Suprapubic skin (tissue), 4 donors: ENCODE results near the gene RPL13. TPM values are rescaled to one million over a fixed set of nuclear protein-coding genes. Genes with fewer than 3 reads are reported as not detected.

Source experiments
- DNase-seq, 2 donors: peaks; one replicate each; pipeline ENCODE4 v3.0.0-alpha.2; 2019; ENCODE audit warnings: low spot score in 2 of 2
- H3K27ac ChIP-seq: fragments of 200-600 bp; sonication (generic); one replicate; pipeline ENCODE4 v1.5.1; 2019
- H3K27me3 ChIP-seq: fragments of 200-600 bp; sonication (generic); one replicate; pipeline ENCODE4 v1.5.1; 2019
- H3K36me3 ChIP-seq: fragments of 200-600 bp; sonication (generic); one replicate; pipeline ENCODE4 v1.5.1; 2019
- H3K4me1 ChIP-seq: fragments of 200-600 bp; sonication (generic); one replicate; pipeline ENCODE4 v1.5.1; 2019
- H3K4me3 ChIP-seq: fragments of 200-600 bp; sonication (generic); one replicate; pipeline ENCODE4 v1.5.1; 2019; ENCODE audit warnings: mild to moderate bottlenecking
- H3K9me3 ChIP-seq: fragments of 200-600 bp; sonication (generic); one replicate; pipeline ENCODE4 v1.5.1; 2019
- CTCF ChIP-seq, 2 donors: fragments of 200-600 bp in 1 of 2; fragments of 450-650 bp in 1 of 2; sonication (generic) in 1 of 2; IDR thresholded peaks; one replicate each; pipeline ENCODE4 v1.5.1; 2016 to 2019; ENCODE audit warnings: antibody characterized with exemption in 2 of 2, mild to moderate bottlenecking in 1 of 2, moderate library complexity in 1 of 2
- EP300 ChIP-seq: sonication (generic); formaldehyde crosslinking; IDR thresholded peaks from one replicate; pipeline ENCODE4 v1.6.1; 2017; ENCODE audit warnings: antibody characterized with exemption
- POLR2A ChIP-seq, 2 donors: fragments of 450-650 bp; IDR thresholded peaks; one replicate each; pipeline ENCODE4 v1.6.1; 2017; ENCODE audit warnings: antibody characterized with exemption in 2 of 2, mild to moderate bottlenecking in 2 of 2, moderate library complexity in 2 of 2
- POLR2AphosphoS5 ChIP-seq, 3 donors: sonication (generic); formaldehyde crosslinking; IDR thresholded peaks; one replicate each; pipeline ENCODE4 v1.6.1; 2017; ENCODE audit warnings: antibody characterized with exemption in 3 of 3
- WGBS: methylation state at CpG from one replicate; pipeline ENCODE4 v1.1.5; 2018; 5-methylcytosine and 5-hydroxymethylcytosine counted together
- total RNA-seq, 4 donors: library from RNA; depleted of rRNA; stranded (reverse); fragments of >200 nt; gene quantifications; one replicate each; pipeline ENCODE4 v1.1.0, GENCODE V29; 2016

RPL13 gene
- total RNA-seq, 4 donors from 2014 or later = 4,033 to 9,308 (median 7,964) TPM

- H3K4me3 ChIP-seq = no peak overlapping the region
- no peak overlapping the region for H3K27ac ChIP-seq
- H3K36me3 ChIP-seq = peaks cover 96% of the 10 kb centered on the region
- DNase-seq = no peak
- H3K9me3 ChIP-seq = no peaks in the 10 kb centered on the region
- TF ChIP-seq EP300 (no peak), POLR2A (IDR thresholded peaks at IDR 0.05) (no peak), POLR2AphosphoS5 (IDR thresholded peaks at IDR 0.05) (no peak), CTCF (IDR thresholded peaks at IDR 0.05) (no peak)
- H3K27me3 ChIP-seq = no peaks in the 10 kb centered on the region
- H3K4me1 ChIP-seq = no peaks in the 10 kb centered on the region
- WGBS = 93% methylated on average over 22 of the region's 22 CpGs
Observed at GRCh38 chr16:89552329-89552728, 8.2 kb upstream of the RPL13 start.

GRCh38 chr16:89552913-89553312, 7.6 kb upstream of the RPL13 start:
- TF ChIP-seq POLR2AphosphoS5 (IDR thresholded peaks at IDR 0.05) (no peak), CTCF (IDR thresholded peaks at IDR 0.05) (no peak), EP300 (no peak), POLR2A (IDR thresholded peaks at IDR 0.05) (no peak)
- no peak overlapping the region for H3K4me3 ChIP-seq
- peaks cover 90% of the 10 kb centered on the region for H3K36me3 ChIP-seq
- H3K9me3 ChIP-seq = no peaks in the 10 kb centered on the region
- no peak overlapping the region for H3K27ac ChIP-seq
- no peak for DNase-seq
- 93% methylated on average over 13 of the region's 13 CpGs for WGBS
- no peaks in the 10 kb centered on the region for H3K27me3 ChIP-seq
- no peaks in the 10 kb centered on the region for H3K4me1 ChIP-seq

- H3K36me3 ChIP-seq = peaks cover 82% of the 10 kb centered on the region
- TF ChIP-seq POLR2AphosphoS5 (IDR thresholded peaks at IDR 0.05) (no peak), CTCF (IDR thresholded peaks at IDR 0.05) (no peak), EP300 (no peak), POLR2A (IDR thresholded peaks at IDR 0.05) (no peak)
- no peaks in the 10 kb centered on the region for H3K27me3 ChIP-seq
- H3K9me3 ChIP-seq = no peaks in the 10 kb centered on the region
- no peak overlapping the region for H3K27ac ChIP-seq
- no peak overlapping the region for H3K4me3 ChIP-seq
- 100% methylated on average over 3 of the region's 18 CpGs for WGBS
- no peaks in the 10 kb centered on the region for H3K4me1 ChIP-seq
- peak in 1 of 2 donors; percentile 63 for DNase-seq
Observed at GRCh38 chr16:89553733-89554132, 6.7 kb upstream of the RPL13 start.

- Histone ChIP-seq H3K4me3 (no peak overlapping the region), H3K27ac (no peak overlapping the region), H3K36me3 (peaks cover 76% of the 10 kb centered on the region), H3K4me1 (peaks cover 4% of the 10 kb centered on the region), H3K27me3 (no peaks in the 10 kb centered on the region), H3K9me3 (no peaks in the 10 kb centered on the region)
- WGBS = 94% methylated on average over 10 of the region's 12 CpGs
- no peak for DNase-seq
- no peak for TF ChIP-seq EP300
- no peak for TF ChIP-seq CTCF (IDR thresholded peaks at IDR 0.05)
- TF ChIP-seq POLR2AphosphoS5 (IDR thresholded peaks at IDR 0.05) = no peak
Observed at GRCh38 chr16:89554343-89554742, 6.1 kb upstream of the RPL13 start.

- H3K4me1 ChIP-seq = peaks cover 10% of the 10 kb centered on the region
- WGBS = 95% methylated on average over 15 of the region's 16 CpGs
- no peaks in the 10 kb centered on the region for H3K27me3 ChIP-seq
- DNase-seq = peak in 1 of 2 donors; percentile 48
- no peak overlapping the region for H3K27ac ChIP-seq
- no peak overlapping the region for H3K4me3 ChIP-seq
- H3K36me3 ChIP-seq = peaks cover 67% of the 10 kb centered on the region
- TF ChIP-seq CTCF (IDR thresholded peaks at IDR 0.05) (no peak), POLR2AphosphoS5 (IDR thresholded peaks at IDR 0.05) (no peak), EP300 (no peak), POLR2A (IDR thresholded peaks at IDR 0.05) (no peak)
- no peaks in the 10 kb centered on the region for H3K9me3 ChIP-seq
Observed at GRCh38 chr16:89555265-89555664, 5.2 kb upstream of the RPL13 start.
